GM12892 (cell line): Measurements from ENCODE around the gene ARHGEF18.

Source experiments
- POLR2A ChIP-seq: IDR thresholded peaks from 2 replicates; pipeline ENCODE4 v1.6.1; 2011; ENCODE audit warnings: low read depth, low read length, control low read depth
- POLR2AphosphoS5 ChIP-seq: IDR thresholded peaks from 2 replicates; pipeline ENCODE4 v1.6.1; 2011; ENCODE audit warnings: low read depth, low read length, control low read depth
- TAF1 ChIP-seq: IDR thresholded peaks from 2 replicates; pipeline ENCODE4 v1.6.1; 2011; ENCODE audit warnings: low read depth, mild to moderate bottlenecking, control low read depth, low read length, borderline replicate concordance

DNA sequence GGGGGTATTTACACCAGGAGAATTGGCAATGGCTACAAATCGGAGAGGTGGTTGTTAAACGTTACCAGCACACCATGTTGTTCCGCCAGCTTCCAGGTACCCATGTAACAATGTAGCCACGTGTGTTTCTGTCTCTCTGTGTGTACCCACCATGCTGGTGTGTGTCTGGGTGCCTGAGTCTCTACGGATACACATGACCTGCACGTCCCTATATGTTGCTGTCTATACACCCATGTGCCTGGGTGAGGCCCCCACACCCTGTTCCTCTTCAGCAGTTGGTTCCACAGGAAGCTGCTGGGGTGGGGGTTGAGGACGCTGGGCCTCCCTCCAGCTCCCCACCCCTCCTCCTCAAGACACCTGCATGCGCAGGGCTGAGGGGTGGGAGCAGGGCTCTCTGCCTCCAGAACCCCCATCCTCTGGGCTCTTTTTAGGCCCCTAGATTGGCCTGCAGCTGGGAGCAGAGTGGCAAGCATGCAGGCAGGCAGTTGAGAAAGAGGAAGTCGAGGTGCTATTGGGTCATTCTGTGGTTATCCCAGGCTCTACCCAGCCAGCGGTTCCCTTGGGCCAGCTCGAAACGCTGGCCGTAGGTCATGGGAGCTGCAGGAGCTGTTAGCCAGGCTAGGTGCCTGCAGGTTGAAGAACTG is at the start of gene ARHGEF18:
- TF ChIP-seq POLR2A: no peak; the same call in 1 of the 2 replicates
- no peak for TF ChIP-seq POLR2AphosphoS5
- 0 out of 2 replicates have a peak, but pooled peaks have one; percentile 50 for TF ChIP-seq TAF1
